Spinal cord (tissue), 10 donors: ENCODE data around the gene FLAD1. TPM values are rescaled to one million over a fixed set of nuclear protein-coding genes. Genes with fewer than 3 reads are reported as not detected.
A peak's percentile ranks its signal among the peaks of the same experiment; 100 is the strongest.
"Not testable (repeated sequence)": the region's sequence is repeated elsewhere in the genome, so short reads cannot be mapped to it uniquely, and the experiment has no call there.

ENCODE experiments used
- DNase-seq, 6 donors: peaks; one replicate each; pipeline versions ENCODE4 v3.0.0 to v3.0.0-alpha.2; 2013 to 2015; ENCODE audit warnings: low spot score in 6 of 6, low read depth in 4 of 6
- H3K27ac ChIP-seq: one replicate; pipeline ENCODE4 v1.5.1; 2013; ENCODE audit warnings: low read depth, low read length, control low read depth
- H3K27me3 ChIP-seq: one replicate; pipeline ENCODE4 v1.6.1; 2013; ENCODE audit warnings: low read length; ENCODE audit not compliant: control insufficient read depth, insufficient read depth
- H3K36me3 ChIP-seq: one replicate; pipeline ENCODE4 v1.6.1; 2013; ENCODE audit warnings: low read length; ENCODE audit not compliant: control insufficient read depth, insufficient read depth
- H3K4me1 ChIP-seq: one replicate; pipeline ENCODE4 v1.6.1; 2013; ENCODE audit warnings: low read length; ENCODE audit not compliant: control insufficient read depth, insufficient read depth
- H3K4me3 ChIP-seq: one replicate; pipeline ENCODE4 v1.5.1; 2013; ENCODE audit warnings: low read depth, low read length, control low read depth
- H3K9me3 ChIP-seq: one replicate; pipeline ENCODE4 v1.6.1; 2013; ENCODE audit warnings: low read length; ENCODE audit not compliant: control insufficient read depth, insufficient read depth
- WGBS: methylation state at CpG from one replicate; pipeline ENCODE4 v1.1.5; 2013; ENCODE audit warnings: missing lambda C conversion rate; ENCODE audit not compliant: insufficient coverage; 5-methylcytosine and 5-hydroxymethylcytosine counted together
- polyA plus RNA-seq, 2 donors: library from polyadenylated mRNA; unstranded; fragments of 120-200 nt; gene quantifications; one replicate each; pipeline ENCODE4 v1.2.1, GENCODE V29; 2013; ENCODE audit not compliant: insufficient read length in 2 of 2
- total RNA-seq, 2 donors: library from RNA; depleted of rRNA in 1 of 2; stranded (reverse); fragments of 120-200 nt in 1 of 2; fragments of >200 nt in 1 of 2; gene quantifications; one replicate each; pipeline versions ENCODE4 v1.2.3 to v1.2.4, GENCODE V29; 2013 to 2014
- donor health status: healthy.

FLAD1 gene
- total and polyA plus RNA-seq, 4 donors, result 14.6 to 36.9 (median 32.7) TPM

DNA sequence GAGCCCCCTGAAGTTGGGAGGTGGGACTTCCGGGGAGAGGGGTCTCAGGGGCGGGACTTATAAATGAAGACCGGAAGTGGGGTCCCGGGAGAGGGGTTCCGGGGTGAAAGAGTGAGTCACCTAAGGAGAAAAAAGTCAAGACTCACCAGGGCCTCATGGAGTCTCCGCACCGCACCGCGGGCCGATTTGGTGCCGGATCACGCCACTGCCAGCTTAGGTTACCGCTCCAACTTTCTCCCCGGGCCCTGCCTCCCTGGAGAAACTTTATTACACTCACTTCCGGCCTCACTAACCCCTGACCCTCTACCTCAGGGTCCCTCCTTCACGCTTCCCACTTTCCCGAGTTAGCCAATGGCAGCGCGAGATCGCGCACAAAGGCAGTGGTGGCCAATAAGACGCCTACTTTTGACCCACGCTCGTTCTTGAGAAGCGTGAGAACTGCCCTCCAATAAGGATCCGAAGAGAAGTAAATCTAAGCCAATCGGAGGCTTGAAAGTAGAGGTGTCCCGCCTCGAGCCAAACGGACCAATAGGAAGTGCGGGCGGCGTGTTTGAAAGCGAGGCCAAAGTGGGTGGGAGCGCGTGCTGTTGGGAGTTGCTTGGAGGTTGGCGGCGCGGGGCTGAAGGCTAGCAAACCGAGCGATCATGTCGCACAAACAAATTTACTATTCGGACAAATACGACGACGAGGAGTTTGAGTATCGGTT lies 8.9 kb upstream of the FLAD1 start, which contains the start of gene CKS1B:
Gene CKS1B, plus strand, starts transcription at position 580 of the 706 bp plus-strand sequence. Its CDS starts 65 bp downstream, at position 645.
- H3K36me3 ChIP-seq, result no peaks in the 10 kb centered on the region
- H3K4me3 ChIP-seq, result peak within 1 kb of the TSS; percentile 76
- peaks cover 43% of the 10 kb centered on the region for H3K4me1 ChIP-seq
- WGBS, result 0% methylated on average over 46 of the region's 47 CpGs
- DNase-seq, result peak; percentile 99 to 100 (median 99)
- no peaks in the 10 kb centered on the region for H3K9me3 ChIP-seq
- H3K27ac ChIP-seq, result peak within 1 kb of the TSS; percentile 98
- H3K27me3 ChIP-seq, result no peaks in the 10 kb centered on the region

DNA sequence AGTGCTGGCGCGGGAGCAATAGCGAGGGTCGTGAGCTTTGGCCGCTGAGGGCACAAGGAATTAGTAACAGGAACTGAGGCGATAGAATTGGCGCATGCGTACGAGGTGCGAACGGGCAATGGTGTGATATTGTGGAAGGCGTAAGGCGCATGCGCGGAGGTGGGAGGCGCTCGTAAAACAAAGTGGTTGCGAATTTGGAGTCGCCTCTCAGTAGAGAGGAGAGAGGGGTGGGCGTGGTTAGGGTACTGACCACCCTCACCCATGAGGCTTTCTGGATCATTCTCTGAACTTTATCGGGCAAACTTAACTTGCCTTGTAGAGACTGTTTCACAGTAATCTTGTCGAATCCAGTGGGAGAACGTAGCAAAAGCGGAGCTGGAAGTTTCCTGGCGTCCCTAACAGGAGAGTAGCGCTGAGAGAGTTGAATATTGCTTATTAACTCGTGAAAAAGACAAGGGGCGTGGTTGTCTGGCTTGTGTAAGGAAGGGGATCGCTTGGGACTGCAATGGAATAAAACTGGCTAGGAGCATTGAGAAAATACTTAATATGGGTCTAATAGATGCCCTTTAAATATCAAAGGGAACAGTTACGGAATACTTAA lies 8.2 kb upstream of the FLAD1 start:
- DNase-seq, result peak; percentile 92 to 99 (median 98)
- no peaks in the 10 kb centered on the region for H3K27me3 ChIP-seq
- under 1% methylated on average over 29 of the region's 30 CpGs for WGBS
- peak overlapping the region; percentile 98 for H3K27ac ChIP-seq
- peaks cover 37% of the 10 kb centered on the region for H3K4me1 ChIP-seq
- H3K36me3 ChIP-seq, result no peaks in the 10 kb centered on the region
- peak overlapping the region; percentile 76 for H3K4me3 ChIP-seq
- no peaks in the 10 kb centered on the region for H3K9me3 ChIP-seq

DNA sequence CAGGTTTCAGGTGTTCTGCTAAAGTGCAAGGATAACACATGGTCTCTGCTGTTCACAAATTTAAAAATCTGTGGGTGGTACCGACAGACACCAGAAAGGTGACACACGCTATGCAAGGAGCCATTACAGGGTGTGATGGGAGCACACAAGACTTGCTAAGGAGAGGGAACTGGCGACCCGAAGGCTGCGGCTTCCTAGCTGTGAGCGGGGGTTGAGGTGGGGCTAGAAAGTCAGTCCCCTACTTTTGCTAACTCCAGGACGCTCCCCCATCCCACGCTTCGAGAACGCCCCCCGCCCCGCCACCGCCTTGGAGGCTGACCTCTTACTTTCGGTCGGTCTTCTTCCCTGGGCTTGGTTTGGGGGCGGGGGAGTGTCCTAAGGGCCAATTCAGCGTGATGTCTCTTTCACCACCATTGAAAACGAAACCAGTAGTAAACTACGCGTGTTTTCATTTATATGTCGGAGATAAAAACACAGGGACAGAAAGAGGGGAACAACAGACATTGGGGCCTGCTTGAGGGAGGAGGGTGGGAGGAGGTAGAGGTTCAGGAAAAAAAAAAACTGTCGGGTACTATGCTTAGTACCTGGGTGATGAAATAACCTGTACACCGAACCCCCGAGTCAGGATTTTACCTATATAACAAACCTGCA lies 7.6 kb upstream of the FLAD1 start:
- DNase-seq, result peak in 2 of 6 donors; percentile 14 to 57
- Histone ChIP-seq H3K27ac (peak overlapping the region; percentile 98), H3K9me3 (no peaks in the 10 kb centered on the region), H3K4me3 (peak overlapping the region; percentile 76), H3K4me1 (peaks cover 31% of the 10 kb centered on the region), H3K27me3 (no peaks in the 10 kb centered on the region), H3K36me3 (no peaks in the 10 kb centered on the region)
- 0% methylated on average over 6 of the region's 24 CpGs for WGBS

DNA sequence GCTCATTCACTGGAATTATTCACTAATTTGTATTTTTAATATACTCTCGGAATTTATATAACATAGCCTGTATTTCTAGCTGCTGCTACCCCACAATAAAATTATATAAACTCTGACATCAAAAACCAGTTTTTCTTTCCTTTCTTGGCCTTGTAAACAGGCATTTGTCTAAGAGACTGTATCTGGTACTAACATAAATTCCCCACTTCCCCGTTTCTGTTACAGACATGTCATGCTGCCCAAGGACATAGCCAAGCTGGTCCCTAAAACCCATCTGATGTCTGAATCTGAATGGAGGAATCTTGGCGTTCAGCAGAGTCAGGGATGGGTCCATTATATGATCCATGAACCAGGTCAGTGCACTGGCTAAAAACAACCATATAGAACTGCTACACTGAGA lies 5.4 kb upstream of the FLAD1 start:
- no CpG with 5 or more reads among the region's 3 CpGs for WGBS
- peaks cover 20% of the 10 kb centered on the region for H3K4me1 ChIP-seq
- not testable (repeated sequence) for H3K4me3 ChIP-seq, DNase-seq, H3K9me3 ChIP-seq, H3K36me3 ChIP-seq, H3K27ac ChIP-seq, H3K27me3 ChIP-seq

DNA sequence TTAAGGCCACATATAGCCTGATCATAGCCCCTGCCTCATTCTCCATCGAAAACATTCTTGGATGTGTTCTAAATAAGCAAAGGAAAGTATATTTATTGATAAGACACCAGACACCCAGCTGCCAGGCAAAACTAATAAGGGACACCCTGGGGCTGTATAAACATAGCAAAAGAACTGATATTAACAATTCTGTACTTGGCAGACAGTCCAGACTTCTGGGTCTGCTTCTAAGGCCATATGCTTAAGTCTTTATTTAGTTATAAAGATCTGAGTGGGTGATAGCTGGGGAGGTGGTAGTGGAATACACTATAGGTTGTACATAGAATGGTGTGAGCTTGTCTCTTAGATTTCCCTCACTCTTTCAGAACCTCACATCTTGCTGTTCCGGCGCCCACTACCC lies 4.8 kb upstream of the FLAD1 start:
- H3K27ac ChIP-seq, result no peak overlapping the region
- no peak for DNase-seq
- no peak overlapping the region for H3K4me3 ChIP-seq
- H3K4me1 ChIP-seq, result peaks cover 15% of the 10 kb centered on the region
- H3K36me3 ChIP-seq, result peaks cover 3% of the 10 kb centered on the region
- no peaks in the 10 kb centered on the region for H3K27me3 ChIP-seq
- no CpG with 5 or more reads among the region's 3 CpGs for WGBS
- H3K9me3 ChIP-seq, result no peaks in the 10 kb centered on the region

DNA sequence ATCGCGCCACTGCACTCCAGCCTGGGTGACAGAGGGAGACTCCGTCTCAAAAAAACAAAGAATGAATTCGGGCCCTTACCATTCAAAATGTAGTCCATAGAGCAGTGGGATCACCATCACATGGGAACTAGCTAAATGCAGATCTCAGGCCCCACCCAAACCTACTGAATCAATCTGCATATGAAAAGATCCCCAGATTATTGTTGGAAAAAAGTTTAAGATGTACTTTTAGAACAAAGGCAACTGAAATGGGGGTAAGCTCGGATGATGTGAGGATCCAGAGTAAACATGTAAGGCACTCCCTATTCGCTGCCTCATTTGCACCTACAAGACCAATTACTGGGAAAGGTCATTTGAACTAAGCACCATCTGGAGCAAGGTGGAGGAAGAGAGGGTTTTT lies 803 bp upstream of the FLAD1 start:
- Histone ChIP-seq H3K36me3 (peaks cover 16% of the 10 kb centered on the region), H3K27ac (peak overlapping the region; percentile 7), H3K4me1 (peaks cover 20% of the 10 kb centered on the region), H3K9me3 (no peaks in the 10 kb centered on the region), H3K27me3 (no peaks in the 10 kb centered on the region), H3K4me3 (peak overlapping the region; percentile 88)
- WGBS, result 58% methylated on average over 5 of the region's 6 CpGs
- no peak for DNase-seq

DNA sequence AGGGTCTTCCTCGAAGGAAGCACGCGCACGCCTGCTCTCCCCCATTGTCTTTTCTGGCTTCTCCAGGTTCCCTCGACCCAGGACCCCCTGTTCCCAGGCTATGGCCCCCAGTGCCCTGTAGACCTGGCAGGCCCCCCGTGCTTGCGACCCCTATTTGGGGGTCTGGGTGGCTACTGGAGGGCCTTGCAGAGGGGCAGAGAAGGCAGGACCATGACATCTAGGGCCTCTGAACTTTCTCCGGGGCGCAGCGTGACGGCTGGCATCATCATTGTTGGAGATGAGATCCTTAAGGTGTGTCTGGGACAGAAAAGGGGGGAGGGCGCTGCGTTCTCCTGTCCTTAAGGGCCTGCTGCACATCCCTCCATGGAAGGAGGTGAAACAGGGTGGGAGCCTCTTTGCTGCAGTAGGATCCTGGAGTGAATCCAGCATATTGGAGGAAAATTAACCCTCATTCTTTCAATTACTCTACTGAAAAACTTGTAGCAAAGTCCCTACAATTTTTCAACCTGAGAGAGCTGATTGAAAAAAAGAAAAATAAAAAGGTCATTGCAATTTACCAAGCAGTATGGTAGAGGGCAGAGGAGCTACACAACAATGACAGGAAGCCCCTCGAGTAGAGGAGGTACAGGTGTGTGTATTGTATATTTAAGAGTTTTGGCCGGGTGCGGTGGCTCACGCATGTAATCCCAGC lies 777 bp downstream of the FLAD1 start:
- H3K27ac ChIP-seq, result peak overlapping the region; percentile 67
- H3K4me1 ChIP-seq, result peaks cover 24% of the 10 kb centered on the region
- H3K4me3 ChIP-seq, result peak overlapping the region; percentile 88
- WGBS, result 16% methylated on average over 14 of the region's 17 CpGs
- DNase-seq, result no peak
- peaks cover 31% of the 10 kb centered on the region for H3K36me3 ChIP-seq
- no peaks in the 10 kb centered on the region for H3K9me3 ChIP-seq
- H3K27me3 ChIP-seq, result no peaks in the 10 kb centered on the region

DNA sequence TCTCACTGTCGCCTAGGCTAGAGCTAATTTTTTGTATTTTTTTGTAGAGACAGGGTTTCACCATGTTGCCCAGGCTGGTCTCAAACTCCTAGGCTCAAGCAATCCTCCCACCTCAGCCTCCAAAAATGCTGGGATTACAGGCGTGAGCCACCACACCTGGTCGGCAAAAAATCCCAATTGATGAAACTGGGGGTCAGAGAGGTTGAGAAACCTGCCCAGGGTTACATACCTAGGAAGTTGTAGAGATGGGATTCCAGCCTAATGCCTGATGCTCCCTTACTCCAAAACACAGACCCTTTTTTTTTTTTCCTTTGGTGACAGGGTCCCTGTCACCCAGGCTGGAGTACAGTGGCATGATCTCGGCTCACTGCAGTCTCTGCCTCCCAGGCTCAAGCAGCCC lies 3.6 kb downstream of the FLAD1 start:
- not testable (repeated sequence) for H3K27ac ChIP-seq, H3K4me3 ChIP-seq, H3K9me3 ChIP-seq, H3K27me3 ChIP-seq, DNase-seq
- H3K4me1 ChIP-seq, result peaks cover 23% of the 10 kb centered on the region
- WGBS, result 100% methylated on average over 1 of the region's 4 CpGs
- H3K36me3 ChIP-seq, result peaks cover 51% of the 10 kb centered on the region

DNA sequence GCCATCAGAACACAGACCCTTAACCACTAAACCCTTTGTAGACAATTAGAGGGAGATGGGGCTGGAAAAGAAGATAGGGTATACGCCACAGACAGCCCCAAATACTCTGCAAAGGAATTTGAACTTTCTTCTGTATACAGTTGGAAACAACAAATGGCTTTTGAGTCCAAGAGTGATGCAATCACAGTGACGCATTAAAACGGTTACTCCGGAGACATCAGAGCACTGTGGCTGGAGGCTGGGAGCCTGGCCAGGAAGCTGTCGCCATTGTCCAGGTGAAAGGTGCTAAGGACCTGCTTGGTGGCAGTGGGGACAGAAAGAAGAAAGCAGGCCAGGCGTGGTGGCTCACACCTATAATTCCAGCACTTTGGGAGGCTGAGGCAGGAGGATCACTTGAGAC lies 4.2 kb downstream of the FLAD1 start:
- H3K36me3 ChIP-seq, result peaks cover 51% of the 10 kb centered on the region
- DNase-seq, result no peak
- 89% methylated on average over 5 of the region's 6 CpGs for WGBS
- no peak overlapping the region for H3K4me3 ChIP-seq
- no peaks in the 10 kb centered on the region for H3K9me3 ChIP-seq
- H3K27me3 ChIP-seq, result no peaks in the 10 kb centered on the region
- H3K27ac ChIP-seq, result no peak overlapping the region
- peaks cover 18% of the 10 kb centered on the region for H3K4me1 ChIP-seq
